ENCODE results near the gene MOV10L1.

DNA sequence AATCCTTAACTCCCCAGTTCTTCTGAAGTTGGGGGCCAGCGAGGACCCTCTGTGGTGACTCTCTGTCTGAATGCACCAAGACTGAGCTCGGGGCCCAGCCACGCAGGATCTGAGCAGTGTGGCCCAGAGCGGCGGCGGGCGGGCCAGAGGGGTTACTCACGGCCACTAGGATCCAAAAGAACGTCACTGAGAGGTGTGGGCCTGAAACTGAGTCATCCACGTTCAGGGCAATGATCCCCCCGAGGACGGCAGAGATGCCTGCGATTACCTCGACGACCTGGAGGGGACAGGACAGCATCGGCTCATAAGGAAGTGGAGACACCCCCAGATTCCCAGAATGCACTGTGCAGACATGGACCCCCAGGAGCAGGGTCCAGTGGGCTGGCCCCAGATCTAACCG is 15.8 kb upstream of the MOV10L1 start:
- TF ChIP-seq POLR2A (IDR thresholded peaks at IDR 0.05) = no peak
- TF ChIP-seq, protein P1, sequence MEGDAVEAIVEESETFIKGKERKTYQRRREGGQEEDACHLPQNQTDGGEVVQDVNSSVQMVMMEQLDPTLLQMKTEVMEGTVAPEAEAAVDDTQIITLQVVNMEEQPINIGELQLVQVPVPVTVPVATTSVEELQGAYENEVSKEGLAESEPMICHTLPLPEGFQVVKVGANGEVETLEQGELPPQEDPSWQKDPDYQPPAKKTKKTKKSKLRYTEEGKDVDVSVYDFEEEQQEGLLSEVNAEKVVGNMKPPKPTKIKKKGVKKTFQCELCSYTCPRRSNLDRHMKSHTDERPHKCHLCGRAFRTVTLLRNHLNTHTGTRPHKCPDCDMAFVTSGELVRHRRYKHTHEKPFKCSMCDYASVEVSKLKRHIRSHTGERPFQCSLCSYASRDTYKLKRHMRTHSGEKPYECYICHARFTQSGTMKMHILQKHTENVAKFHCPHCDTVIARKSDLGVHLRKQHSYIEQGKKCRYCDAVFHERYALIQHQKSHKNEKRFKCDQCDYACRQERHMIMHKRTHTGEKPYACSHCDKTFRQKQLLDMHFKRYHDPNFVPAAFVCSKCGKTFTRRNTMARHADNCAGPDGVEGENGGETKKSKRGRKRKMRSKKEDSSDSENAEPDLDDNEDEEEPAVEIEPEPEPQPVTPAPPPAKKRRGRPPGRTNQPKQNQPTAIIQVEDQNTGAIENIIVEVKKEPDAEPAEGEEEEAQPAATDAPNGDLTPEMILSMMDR (IDR thresholded peaks at IDR 0.05) = no peak
- no peak for TF ChIP-seq POLR2AphosphoS5 (IDR thresholded peaks at IDR 0.05)

Measured in suprapubic skin (tissue), 4 donors.